Spleen (tissue), 11 donors: ENCODE results near the gene SUGP2. TPM values are rescaled to one million over a fixed set of nuclear protein-coding genes. Genes with fewer than 3 reads are reported as not detected.

Experiments
- DNase-seq: peaks from one replicate; pipeline ENCODE4 v3.0.0-alpha.2; 2020
- H3K27ac ChIP-seq, 8 donors: fragments of 200-600 bp; sonication (generic) in 7 of 8; 1 replicate in 4 of 8; 2 replicates in 4 of 8; pipeline versions ENCODE4 v1.5.0 to v1.8.0; 2016 to 2021; ENCODE audit warnings: inconsistent platforms in 4 of 8, mild to moderate bottlenecking in 4 of 8, moderate library complexity in 1 of 8
- H3K27me3 ChIP-seq, 7 donors: fragments of 200-600 bp; sonication (generic) in 6 of 7; replicated peaks in 1 of 7; 1 replicate in 4 of 7; 2 replicates in 3 of 7; pipeline versions ENCODE4 v1.5.0 to v1.8.0; 2016 to 2021; ENCODE audit warnings: inconsistent platforms in 3 of 7, mild to moderate bottlenecking in 1 of 7
- H3K36me3 ChIP-seq, 6 donors: fragments of 200-600 bp; sonication (generic) in 5 of 6; 1 replicate in 4 of 6; 2 replicates in 2 of 6; pipeline versions ENCODE4 v1.5.0 to v1.8.0; 2016 to 2021; ENCODE audit warnings: inconsistent platforms in 2 of 6
- H3K4me1 ChIP-seq, 6 donors: fragments of 200-600 bp; sonication (generic) in 5 of 6; 1 replicate in 3 of 6; 2 replicates in 3 of 6; pipeline versions ENCODE4 v1.5.0 to v1.8.0; 2016 to 2021; ENCODE audit warnings: inconsistent platforms in 3 of 6
- H3K4me3 ChIP-seq, 8 donors: fragments of 200-600 bp; sonication (generic) in 7 of 8; 1 replicate in 4 of 8; 2 replicates in 4 of 8; pipeline versions ENCODE4 v1.5.0 to v1.8.0; 2016 to 2021; ENCODE audit warnings: inconsistent platforms in 4 of 8, mild to moderate bottlenecking in 4 of 8, moderate library complexity in 2 of 8
- H3K9me3 ChIP-seq, 8 donors: fragments of 200-600 bp; sonication (generic) in 7 of 8; 1 replicate in 4 of 8; 2 replicates in 4 of 8; pipeline versions ENCODE4 v1.5.0 to v1.8.0; 2016 to 2021; ENCODE audit warnings: inconsistent platforms in 4 of 8
- POLR2A ChIP-seq, 3 donors: fragments of 450-650 bp; IDR thresholded peaks; one replicate each; pipeline ENCODE4 v1.5.1; 2017; ENCODE audit warnings: antibody characterized with exemption in 3 of 3, mild to moderate bottlenecking in 1 of 3
- POLR2AphosphoS5 ChIP-seq, 3 donors: sonication (generic); formaldehyde crosslinking; IDR thresholded peaks; one replicate each; pipeline ENCODE4 v1.5.1; 2017; ENCODE audit warnings: antibody characterized with exemption in 3 of 3
- WGBS, 5 donors: extraction: QIAGEN DNeasy Blood & Tissue Kit in 3 of 5; methylation state at CpG; one replicate each; pipeline versions ENCODE4 v1.1.5 to v1.1.7; 2013 to 2018; 5-methylcytosine and 5-hydroxymethylcytosine counted together
- intact Hi-C: fragments of 100-400 bp; cut with DNase I; formaldehyde crosslinking; loops from one replicate; pipeline ENCODE4 v1.15.0; 2023; ENCODE audit warnings: low total_unique reads
- polyA plus RNA-seq, 3 donors: library from polyadenylated mRNA; stranded (reverse); fragments of 200-250 nt; gene quantifications; one replicate each; pipeline ENCODE4 v1.2.1, GENCODE V29; 2013
- total RNA-seq, 7 donors: library from RNA; depleted of rRNA in 3 of 7; stranded (reverse); fragments of >200 nt in 3 of 7; fragmentation: NEBNext Ultra II Directional in 4 of 7; extraction: Animal tissue kit (Norgen Biotek cat#: 25700) in 4 of 7; gene quantifications; one replicate each; pipeline versions ENCODE4 v1.1.0 to v1.2.1, GENCODE V29; 2016 to 2021
- TF ChIP-seq, protein P1 (sequence below), 11 experiments: fragments of 200-600 bp in 7 of 11; fragments of 450-650 bp in 4 of 11; sonication (generic) in 4 of 11; IDR thresholded peaks in 8 of 11; conservative IDR thresholded peaks in 3 of 11; 1 replicate in 7 of 11; 2 replicates in 4 of 11; pipeline versions ENCODE4 v1.4.0 to v1.8.0; 2016 to 2021; ENCODE audit warnings: antibody characterized with exemption in 11 of 11, inconsistent platforms in 4 of 11, mild to moderate bottlenecking in 1 of 11
- donor health status: healthy with polysubstance abuse.
- donor health status: DM: no; HTN: no; CAD: no; lungs with moderate emphysema.
- donor health status: DM: no; HTN: no; CAD: no.
- donor health status: Bipolar disorder and iron deficiency.
- donor health status: healthy.
- donor health status: DM: no; HTN: no; CAD: no.
- donor health status: DM: yes; HTN: yes; CAD: no.

The SUGP2 gene
- total and polyA plus RNA-seq, 10 donors, result 54.5 to 127 (median 87.6) TPM

DNA sequence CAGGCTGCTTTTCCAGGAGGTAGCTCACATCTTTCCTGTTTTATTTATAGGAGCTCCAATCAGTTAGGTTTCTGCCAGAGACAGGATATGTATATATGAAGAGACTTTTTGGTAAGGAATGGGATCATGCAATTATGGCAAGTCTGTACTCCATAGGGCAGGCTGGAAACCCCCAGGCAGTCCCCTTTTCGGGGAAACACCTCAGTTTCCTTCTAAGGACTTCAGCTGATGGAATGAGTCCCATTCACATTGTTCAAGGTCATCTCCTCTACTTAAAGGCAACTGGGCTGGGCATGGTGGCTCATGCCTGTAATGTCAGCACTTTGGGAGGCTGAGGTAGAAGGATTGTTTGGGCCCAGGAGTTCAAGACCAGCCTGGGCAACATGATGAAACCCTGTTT, 19.6 kb upstream of the SUGP2 start:
- peaks cover 0 to 96% (median 69%) of the 10 kb centered on the region in 6 donors for H3K36me3 ChIP-seq
- TF ChIP-seq POLR2A (IDR thresholded peaks at IDR 0.05), result no peak
- TF ChIP-seq, protein P1, sequence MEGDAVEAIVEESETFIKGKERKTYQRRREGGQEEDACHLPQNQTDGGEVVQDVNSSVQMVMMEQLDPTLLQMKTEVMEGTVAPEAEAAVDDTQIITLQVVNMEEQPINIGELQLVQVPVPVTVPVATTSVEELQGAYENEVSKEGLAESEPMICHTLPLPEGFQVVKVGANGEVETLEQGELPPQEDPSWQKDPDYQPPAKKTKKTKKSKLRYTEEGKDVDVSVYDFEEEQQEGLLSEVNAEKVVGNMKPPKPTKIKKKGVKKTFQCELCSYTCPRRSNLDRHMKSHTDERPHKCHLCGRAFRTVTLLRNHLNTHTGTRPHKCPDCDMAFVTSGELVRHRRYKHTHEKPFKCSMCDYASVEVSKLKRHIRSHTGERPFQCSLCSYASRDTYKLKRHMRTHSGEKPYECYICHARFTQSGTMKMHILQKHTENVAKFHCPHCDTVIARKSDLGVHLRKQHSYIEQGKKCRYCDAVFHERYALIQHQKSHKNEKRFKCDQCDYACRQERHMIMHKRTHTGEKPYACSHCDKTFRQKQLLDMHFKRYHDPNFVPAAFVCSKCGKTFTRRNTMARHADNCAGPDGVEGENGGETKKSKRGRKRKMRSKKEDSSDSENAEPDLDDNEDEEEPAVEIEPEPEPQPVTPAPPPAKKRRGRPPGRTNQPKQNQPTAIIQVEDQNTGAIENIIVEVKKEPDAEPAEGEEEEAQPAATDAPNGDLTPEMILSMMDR (IDR thresholded peaks at IDR 0.05 in 8 of 11, conservative IDR thresholded peaks at IDR 0.05 in 3 of 11), result no peak
- TF ChIP-seq POLR2AphosphoS5 (IDR thresholded peaks at IDR 0.05), result no peak
- no peak overlapping the region for H3K27ac ChIP-seq
- H3K4me3 ChIP-seq, result no peak overlapping the region
- no peaks in the 10 kb centered on the region for H3K27me3 ChIP-seq
- no peaks in the 10 kb centered on the region for H3K4me1 ChIP-seq
- intact Hi-C loops, result no loop called here
- WGBS, 5 donors, result 78 to 90% (median 80%) methylated on average over 1 of the region's 1 CpG
- H3K9me3 ChIP-seq, result no peaks in the 10 kb centered on the region
- no peak for DNase-seq

DNA sequence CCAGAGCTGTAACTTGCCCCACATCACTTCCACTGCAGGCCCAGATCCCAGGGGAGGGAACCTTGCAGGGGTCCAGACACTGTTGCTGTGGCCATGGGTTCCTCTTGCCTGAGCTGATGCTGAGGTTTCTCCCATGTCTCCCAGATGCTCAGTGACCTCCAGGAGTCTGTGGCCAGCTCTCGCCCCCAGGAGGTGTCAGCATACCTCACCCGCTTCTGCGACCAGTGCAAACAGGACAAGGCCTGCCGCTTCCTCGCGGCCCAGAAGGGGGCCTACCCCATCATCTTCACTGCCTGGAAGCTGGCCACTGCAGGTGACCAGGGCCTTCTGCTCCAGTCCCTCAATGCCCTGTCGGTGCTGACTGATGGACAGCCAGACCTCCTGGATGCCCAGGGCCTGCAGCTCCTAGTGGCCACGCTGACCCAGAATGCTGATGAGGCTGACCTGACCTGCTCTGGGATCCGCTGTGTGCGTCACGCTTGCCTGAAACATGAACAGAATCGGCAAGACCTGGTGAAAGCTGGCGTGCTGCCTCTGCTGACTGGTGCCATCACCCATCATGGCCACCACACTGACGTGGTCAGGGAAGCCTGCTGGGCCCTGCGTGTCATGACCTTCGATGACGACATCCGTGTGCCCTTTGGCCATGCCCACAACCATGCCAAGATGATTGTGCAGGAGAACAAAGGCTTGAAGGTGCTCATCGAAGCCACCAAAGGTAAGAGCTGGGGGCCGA, 18.3 kb upstream of the SUGP2 start:
- intact Hi-C loops, result no loop called here
- no peak for TF ChIP-seq POLR2AphosphoS5 (IDR thresholded peaks at IDR 0.05)
- Histone ChIP-seq H3K36me3 (peaks cover 0 to 96% (median 64%) of the 10 kb centered on the region in 6 donors), H3K4me1 (no peaks in the 10 kb centered on the region), H3K9me3 (no peaks in the 10 kb centered on the region), H3K27me3 (no peaks in the 10 kb centered on the region), H3K4me3 (no peak overlapping the region), H3K27ac (no peak overlapping the region)
- no peak for DNase-seq
- 94 to 97% (median 95%) methylated on average over 19 to 20 of the region's 20 CpGs for WGBS, 5 donors

DNA sequence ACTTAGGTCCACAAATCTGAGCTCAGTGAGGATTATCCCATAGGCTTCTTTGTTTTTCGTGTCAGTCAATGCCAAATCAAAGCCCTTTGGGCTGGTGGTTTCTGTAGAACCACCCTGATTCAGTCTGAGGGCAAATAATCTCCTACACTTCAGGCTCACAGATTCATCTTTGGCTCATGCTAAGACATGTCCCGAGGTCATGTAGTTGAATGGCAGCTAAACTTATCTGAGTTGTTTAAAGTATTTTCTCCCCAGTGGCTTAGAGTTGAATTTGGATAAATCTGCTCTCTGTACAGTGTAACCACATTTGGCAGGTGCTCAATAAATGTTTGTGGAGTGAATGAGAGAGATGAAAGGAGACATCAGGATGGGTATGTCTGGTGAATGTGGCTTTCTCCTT, 17.4 kb upstream of the SUGP2 start:
- Histone ChIP-seq H3K9me3 (no peaks in the 10 kb centered on the region), H3K27ac (no peak overlapping the region), H3K4me1 (no peaks in the 10 kb centered on the region), H3K4me3 (no peak overlapping the region), H3K27me3 (no peaks in the 10 kb centered on the region), H3K36me3 (peaks cover 0 to 96% (median 61%) of the 10 kb centered on the region in 6 donors)
- intact Hi-C loops, result no loop called here
- TF ChIP-seq POLR2AphosphoS5 (IDR thresholded peaks at IDR 0.05), result no peak
- TF ChIP-seq POLR2A (IDR thresholded peaks at IDR 0.05), result no peak
- TF ChIP-seq, protein P1 (IDR thresholded peaks at IDR 0.05 in 8 of 11, conservative IDR thresholded peaks at IDR 0.05 in 3 of 11), result no peak
- no peak for DNase-seq
- 90 to 94% (median 93%) methylated on average over 2 of the region's 2 CpGs for WGBS, 5 donors

DNA sequence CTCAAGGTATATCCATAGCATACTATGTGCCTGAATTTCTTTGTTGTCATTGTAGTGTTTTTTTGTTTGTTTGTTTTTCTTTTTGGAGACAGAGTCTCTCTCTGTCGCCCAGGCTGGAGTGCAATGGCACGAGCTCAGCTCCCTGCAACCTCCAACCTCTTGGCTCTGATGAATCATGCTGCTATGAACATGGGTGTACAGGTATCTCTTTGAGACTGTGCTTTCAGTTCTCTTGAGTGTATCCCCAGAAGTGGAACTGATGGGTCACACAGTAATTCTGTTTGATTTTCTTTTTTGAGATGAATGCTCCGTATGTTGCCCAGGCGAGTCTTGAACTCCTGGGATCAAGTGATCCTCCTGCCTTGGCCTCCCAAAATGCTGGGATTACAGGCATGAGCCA, 16.8 kb upstream of the SUGP2 start:
- Histone ChIP-seq H3K9me3 (no peaks in the 10 kb centered on the region), H3K27me3 (no peaks in the 10 kb centered on the region), H3K4me3 (no peak overlapping the region), H3K4me1 (no peaks in the 10 kb centered on the region), H3K36me3 (peaks cover 0 to 96% (median 56%) of the 10 kb centered on the region in 6 donors), H3K27ac (no peak overlapping the region)
- TF ChIP-seq, protein P1 (IDR thresholded peaks at IDR 0.05 in 8 of 11, conservative IDR thresholded peaks at IDR 0.05 in 3 of 11), result no peak
- TF ChIP-seq POLR2A (IDR thresholded peaks at IDR 0.05), result no peak
- TF ChIP-seq POLR2AphosphoS5 (IDR thresholded peaks at IDR 0.05), result no peak
- WGBS, 5 donors, result 91 to 97% (median 96%) methylated on average over 4 of the region's 4 CpGs
- no peak for DNase-seq
- intact Hi-C loops, result no loop called here
